GM23248 (cell line): ENCODE data around the gene VPS41. TPM values are rescaled to one million over a fixed set of nuclear protein-coding genes. Genes with fewer than 3 reads are reported as not detected.

Experiments
- DNase-seq: peaks from one replicate; pipeline ENCODE4 v3.0.0-alpha.2; 2015
- H2AFZ ChIP-seq: fragments of 200-600 bp; sonication (generic); 2 replicates; pipeline ENCODE4 v1.6.1; 2016; ENCODE audit warnings: antibody characterized with exemption
- H3F3A ChIP-seq: fragments of 200-600 bp; sonication (generic); 2 replicates; pipeline ENCODE4 v1.6.1; 2016; ENCODE audit warnings: mild to moderate bottlenecking, antibody characterized with exemption, mixed run types; ENCODE audit not compliant: insufficient read depth
- H3K27ac ChIP-seq: fragments of 200-600 bp; sonication (generic); 2 replicates; pipeline ENCODE4 v1.5.1; 2016; ENCODE audit warnings: mild to moderate bottlenecking
- H3K27me3 ChIP-seq: fragments of 200-600 bp; sonication (generic); replicated peaks from 2 replicates; pipeline ENCODE4 v1.6.1; 2016; ENCODE audit warnings: mild to moderate bottlenecking; ENCODE audit not compliant: insufficient read depth
- H3K36me3 ChIP-seq: fragments of 200-600 bp; sonication (generic); 2 replicates; pipeline ENCODE4 v1.6.1; 2016; ENCODE audit warnings: low read depth, mild to moderate bottlenecking
- H3K4me1 ChIP-seq: fragments of 200-600 bp; sonication (generic); 2 replicates; pipeline ENCODE4 v1.6.1; 2016; ENCODE audit warnings: mild to moderate bottlenecking; ENCODE audit not compliant: insufficient read depth
- H3K4me2 ChIP-seq: fragments of 200-600 bp; sonication (generic); one replicate; pipeline ENCODE4 v1.6.1; 2016; ENCODE audit warnings: mild to moderate bottlenecking; ENCODE audit not compliant: unreplicated experiment
- H3K4me3 ChIP-seq: fragments of 200-600 bp; sonication (generic); 2 replicates; pipeline ENCODE4 v1.5.1; 2016; ENCODE audit warnings: mild to moderate bottlenecking
- H3K79me2 ChIP-seq: fragments of 200-600 bp; sonication (generic); 2 replicates; pipeline ENCODE4 v1.6.1; 2016; ENCODE audit warnings: mild to moderate bottlenecking; ENCODE audit not compliant: insufficient read depth
- H3K9ac ChIP-seq: fragments of 200-600 bp; sonication (generic); 2 replicates; pipeline ENCODE4 v1.6.1; 2016; ENCODE audit warnings: mild to moderate bottlenecking
- H3K9me2 ChIP-seq: fragments of 200-600 bp; sonication (generic); 2 replicates; pipeline ENCODE4 v1.6.1; 2016; ENCODE audit warnings: mixed run types, mild to moderate bottlenecking, moderate library complexity; ENCODE audit not compliant: insufficient read depth
- H3K9me3 ChIP-seq: fragments of 200-600 bp; sonication (generic); one replicate; pipeline ENCODE4 v1.6.1; 2017; ENCODE audit warnings: low read depth
- H4K20me1 ChIP-seq: fragments of 200-600 bp; sonication (generic); 2 replicates; pipeline ENCODE4 v1.6.0; 2016; ENCODE audit not compliant: insufficient read depth
- EZH2 ChIP-seq: fragments of 200-600 bp; sonication (generic); IDR thresholded peaks from 2 replicates; pipeline ENCODE4 v1.6.1; 2018; ENCODE audit warnings: antibody characterized with exemption, mild to moderate bottlenecking; ENCODE audit not compliant: insufficient read depth, poor library complexity, severe bottlenecking
- EZH2phosphoT487 ChIP-seq: fragments of 200-600 bp; sonication (generic); IDR thresholded peaks from 2 replicates; pipeline ENCODE4 v1.6.1; 2018; ENCODE audit warnings: antibody characterized with exemption, moderate library complexity, mild to moderate bottlenecking, low read depth; ENCODE audit not compliant: insufficient read depth
- WGBS, 2 experiments: methylation state at CpG; one replicate each; pipeline ENCODE4 v1.1.6; 2015 to 2017; ENCODE audit warnings: low lambda C conversion rate in 2 of 2, low coverage in 1 of 2; ENCODE audit errors: missing lambda C conversion rate in 2 of 2; 5-methylcytosine and 5-hydroxymethylcytosine counted together
- in situ Hi-C: fragments of 300-500 bp; cut with MboI; formaldehyde crosslinking; loops from 2 replicates; pipeline ENCODE4 v1.15.0; 2020
- polyA plus RNA-seq: library from polyadenylated mRNA; unstranded; fragments of >200 nt; fragmentation: Nextera tagmentation; extraction: Ambion mirVana; gene quantifications from 2 replicates; pipeline ENCODE4 v1.2.1, GENCODE V29; 2016
- total RNA-seq: library from RNA; depleted of rRNA; stranded (reverse); fragments of >200 nt; shearing (Covaris generic); gene quantifications from 2 replicates; pipeline ENCODE4 v1.2.3, GENCODE V29; 2014; rRNA removed

VPS41 gene
- total RNA-seq (30.6 and 30.9 TPM in 2 replicates), polyA plus RNA-seq (32.7 and 36.4 TPM in 2 replicates)

DNA sequence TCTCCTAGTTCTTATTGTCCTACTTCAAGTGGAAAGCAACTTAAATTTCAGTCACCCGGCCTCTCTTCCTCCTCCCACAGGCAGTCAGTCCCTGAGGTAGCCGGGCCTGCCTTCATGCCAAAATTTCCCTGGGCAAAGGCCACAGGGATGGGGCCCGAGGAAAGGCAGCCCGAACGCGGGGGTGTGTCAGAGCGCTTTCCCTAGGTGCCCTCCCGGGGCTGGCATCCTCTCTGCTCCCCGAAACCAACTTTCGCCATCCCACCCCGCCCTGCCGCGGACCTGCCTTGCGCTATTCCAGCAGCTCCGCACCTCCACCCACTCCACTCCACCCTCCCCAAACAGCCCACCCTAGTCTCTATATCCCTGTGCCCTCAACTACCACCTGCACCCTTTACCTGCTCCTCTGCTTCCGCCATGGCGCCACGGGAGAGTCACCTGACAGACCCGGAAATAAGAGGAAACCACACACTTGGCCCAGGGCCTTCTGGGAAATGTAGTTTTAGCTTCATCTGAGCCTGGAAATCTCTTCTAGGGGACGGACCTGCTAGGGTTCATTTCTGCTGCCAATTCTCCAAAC lies at the start of gene VPS41:
VPS41 (minus strand) TSS at position 433 of the 577 bp plus-strand sequence; CDS start at position 416, 17 bp downstream.
- Histone ChIP-seq H4K20me1 (no peaks in the 10 kb centered on the region), H3K36me3 (no peaks in the 10 kb centered on the region), H3K4me2 (peak within 1 kb of the TSS; percentile 80), H3K27ac (no peak within 1 kb of the TSS), H3K9me2 (no peaks in the 10 kb centered on the region), H3K9me3 (no peaks in the 10 kb centered on the region), H3K4me3 (peak within 1 kb of the TSS; percentile 94), H3K4me1 (no peaks in the 10 kb centered on the region), H3F3A (no peaks in the 10 kb centered on the region), H2AFZ (peak within 1 kb of the TSS; percentile 99), H3K79me2 (peaks cover 40% of the 10 kb centered on the region), H3K27me3 (no peaks in the 10 kb centered on the region), H3K9ac (peak within 1 kb of the TSS; percentile 84)
- in situ Hi-C loops, result no loop called here
- TF ChIP-seq EZH2phosphoT487 (no peak), EZH2 (no peak)
- DNase-seq, result peak; percentile 86
- WGBS, 2 experiments, result 1 to 2% methylated on average over 11 to 20 of the region's 20 CpGs

- WGBS, 2 experiments, result 57 to 61% methylated on average over 5 of the region's 5 CpGs
- no peaks in the 10 kb centered on the region for H3K4me1 ChIP-seq
- no peak for DNase-seq
- no peaks in the 10 kb centered on the region for H3K79me2 ChIP-seq
- no peak overlapping the region for H3K27ac ChIP-seq
- no peak overlapping the region for H3K9ac ChIP-seq
- no peak overlapping the region for H2AFZ ChIP-seq
- in situ Hi-C loops, result no loop called here
- no peaks in the 10 kb centered on the region for H4K20me1 ChIP-seq
- TF ChIP-seq EZH2 (no peak), EZH2phosphoT487 (no peak)
- no peak overlapping the region for H3K4me3 ChIP-seq
- H3K27me3 ChIP-seq, result no peaks in the 10 kb centered on the region; the same call in none of the 2 replicates
- H3K9me3 ChIP-seq, result no peaks in the 10 kb centered on the region
- no peaks in the 10 kb centered on the region for H3K9me2 ChIP-seq
- no peaks in the 10 kb centered on the region for H3K36me3 ChIP-seq
- no peak overlapping the region for H3K4me2 ChIP-seq
- no peaks in the 10 kb centered on the region for H3F3A ChIP-seq
Measured at GRCh38 chr7:38955892-38956291, 46.9 kb upstream of the VPS41 start.

DNA sequence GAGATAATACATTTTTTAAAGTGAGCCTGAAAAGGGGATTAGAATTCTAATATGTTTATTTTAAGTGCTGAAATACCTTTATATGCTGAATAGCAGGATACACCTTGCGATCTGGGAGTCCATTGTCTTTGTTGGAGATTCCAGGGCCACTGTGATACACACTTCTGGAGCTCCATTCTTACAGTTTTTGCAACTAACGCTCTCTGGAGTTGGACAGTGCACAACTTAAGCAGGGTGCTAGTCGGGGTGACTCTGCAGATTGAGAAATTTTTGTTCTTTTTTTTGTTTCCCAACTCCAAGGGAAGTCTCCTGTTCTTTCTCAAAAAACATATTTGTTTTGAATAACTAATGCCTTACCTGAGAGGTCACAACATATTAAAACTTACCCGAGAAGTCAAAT lies 45.0 kb upstream of the VPS41 start:
- in situ Hi-C loops, result no loop called here
- Histone ChIP-seq H4K20me1 (no peaks in the 10 kb centered on the region), H3F3A (no peaks in the 10 kb centered on the region), H3K4me2 (no peak overlapping the region), H3K9ac (no peak overlapping the region), H3K36me3 (no peaks in the 10 kb centered on the region), H3K4me3 (no peak overlapping the region), H3K9me3 (no peaks in the 10 kb centered on the region), H2AFZ (no peak overlapping the region), H3K27ac (no peak overlapping the region), H3K79me2 (no peaks in the 10 kb centered on the region), H3K27me3 (no peaks in the 10 kb centered on the region; the same call in none of the 2 replicates), H3K4me1 (no peaks in the 10 kb centered on the region), H3K9me2 (no peaks in the 10 kb centered on the region)
- DNase-seq, result no peak
- 43% methylated on average over 4 of the region's 4 CpGs for WGBS, 2 experiments
- TF ChIP-seq EZH2phosphoT487 (no peak), EZH2 (no peak)

DNA sequence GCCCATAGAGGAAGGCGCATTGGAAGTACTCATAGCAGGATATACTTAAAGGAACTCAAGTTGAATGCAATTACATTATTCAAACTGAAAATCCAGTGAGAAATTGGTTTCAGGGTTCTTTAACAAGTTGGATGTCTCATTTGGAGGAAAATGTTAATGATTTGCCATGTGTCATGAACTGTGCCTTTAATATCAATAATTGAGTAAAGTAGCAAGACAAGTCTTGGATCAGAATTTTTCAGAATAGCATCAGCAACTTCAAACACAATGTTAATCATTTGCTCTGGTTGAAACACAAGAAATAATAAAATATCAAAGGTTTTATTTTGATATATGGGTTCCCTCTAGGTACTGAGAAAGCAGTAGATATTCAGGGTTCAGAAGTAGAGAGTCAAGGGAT lies 44.2 kb upstream of the VPS41 start:
- H4K20me1 ChIP-seq, result no peaks in the 10 kb centered on the region
- DNase-seq, result no peak
- H3K27me3 ChIP-seq, result no peaks in the 10 kb centered on the region; the same call in none of the 2 replicates
- H3K27ac ChIP-seq, result no peak overlapping the region
- H3K9ac ChIP-seq, result no peak overlapping the region
- TF ChIP-seq EZH2phosphoT487 (no peak), EZH2 (no peak)
- H3K4me3 ChIP-seq, result no peak overlapping the region
- no peak overlapping the region for H2AFZ ChIP-seq
- H3K9me2 ChIP-seq, result no peaks in the 10 kb centered on the region
- no peaks in the 10 kb centered on the region for H3K4me1 ChIP-seq
- 85 to 88% methylated on average over 1 of the region's 1 CpG for WGBS, 2 experiments
- H3K4me2 ChIP-seq, result no peak overlapping the region
- no peaks in the 10 kb centered on the region for H3F3A ChIP-seq
- H3K79me2 ChIP-seq, result no peaks in the 10 kb centered on the region
- in situ Hi-C loops, result no loop called here
- no peaks in the 10 kb centered on the region for H3K9me3 ChIP-seq
- H3K36me3 ChIP-seq, result no peaks in the 10 kb centered on the region
